H1 (cell line): Measurements from ENCODE around the gene SLC12A7. TPM values are rescaled to one million over a fixed set of nuclear protein-coding genes. Genes with fewer than 3 reads are reported as not detected.

Experiments used
- CTCF ChIA-PET: fragments of 300-600 bp; sonication (Branson Sonifier 250); formaldehyde crosslinking; loops from one replicate; lab custom pipeline; 2021; ENCODE audit not compliant: partially characterized antibody; lab: Charles Lee
- POLR2A ChIA-PET: fragments of 300-600 bp; sonication (Branson Sonifier 250); formaldehyde crosslinking; loops from one replicate; lab custom pipeline; 2021; ENCODE audit warnings: inconsistent platforms; ENCODE audit not compliant: partially characterized antibody; lab: Charles Lee
- DNase-seq, 2 experiments: peaks; one replicate each; pipeline versions ENCODE4 v3.0.0 to v3.0.0-alpha.2; 2010 to 2022; ENCODE audit warnings: low spot score in 2 of 2, low read depth in 1 of 2, mixed read lengths in 1 of 2
- FAIRE-seq: peaks from 2 replicates; lab custom pipeline; 2011; peaks lifted over from hg19 to GRCh38; lab: Jason Lieb, UNC
- H2AFZ ChIP-seq: 2 replicates; pipeline ENCODE4 v1.8.1; 2012; ENCODE audit warnings: low read length, inconsistent platforms
- H2AK5ac ChIP-seq: 2 replicates; pipeline ENCODE4 v1.6.1; 2013; ENCODE audit warnings: low read depth, low read length
- H2BK120ac ChIP-seq: replicated peaks from 2 replicates; pipeline ENCODE3; 2013; ENCODE audit warnings: low read depth, low read length, inconsistent platforms
- H2BK12ac ChIP-seq: 2 replicates; pipeline ENCODE4 v1.6.1; 2013; ENCODE audit warnings: low read depth, low read length
- H2BK15ac ChIP-seq: 2 replicates; pipeline ENCODE4 v1.6.1; 2013; ENCODE audit warnings: low read length
- H2BK20ac ChIP-seq: 2 replicates; pipeline ENCODE4 v1.6.1; 2013; ENCODE audit warnings: low read length
- H2BK5ac ChIP-seq: 2 replicates; pipeline ENCODE4 v1.6.1; 2013; ENCODE audit warnings: low read depth, low read length
- H3K14ac ChIP-seq: 2 replicates; pipeline ENCODE4 v1.6.1; 2013; ENCODE audit warnings: inconsistent platforms; ENCODE audit not compliant: insufficient read length
- H3K18ac ChIP-seq: 2 replicates; pipeline ENCODE4 v1.6.1; 2013; ENCODE audit warnings: low read length; ENCODE audit errors: extremely low read depth
- H3K23ac ChIP-seq: 2 replicates; pipeline ENCODE4 v1.6.1; 2013; ENCODE audit warnings: inconsistent platforms; ENCODE audit not compliant: insufficient read length
- H3K23me2 ChIP-seq: 2 replicates; pipeline ENCODE4 v1.6.1; 2013; ENCODE audit warnings: low read depth, low read length
- H3K27ac ChIP-seq: 2 replicates; pipeline ENCODE4 v1.6.1; 2011; ENCODE audit warnings: low read depth, low read length, inconsistent platforms
- H3K27me3 ChIP-seq, 4 experiments: replicated peaks in 1 of 4; 1 replicate in 1 of 4; 2 replicates in 3 of 4; pipeline versions ENCODE4 v1.6.1 to v1.8.1; 2011 to 2013; ENCODE audit warnings: low read length in 3 of 4, mild to moderate bottlenecking in 3 of 4, inconsistent platforms in 2 of 4, mixed read lengths in 2 of 4, moderate library complexity in 1 of 4; ENCODE audit not compliant: control insufficient read depth in 3 of 4, insufficient read depth in 3 of 4; ENCODE audit errors: extremely low read depth in 1 of 4
- H3K36me3 ChIP-seq, 4 experiments: 2 replicates each; pipeline versions ENCODE4 v1.6.1 to v1.8.1; 2011 to 2013; ENCODE audit warnings: mild to moderate bottlenecking in 4 of 4, low read length in 3 of 4, moderate library complexity in 2 of 4, control low read depth in 1 of 4, inconsistent platforms in 1 of 4; ENCODE audit not compliant: insufficient read depth in 4 of 4, control insufficient read depth in 2 of 4
- H3K4ac ChIP-seq: replicated peaks from 2 replicates; pipeline ENCODE3; 2013; ENCODE audit warnings: low read length, low read depth, mixed read lengths, inconsistent platforms; ENCODE audit not compliant: insufficient read length
- H3K4me1 ChIP-seq, 4 experiments: replicated peaks in 1 of 4; 1 replicate in 1 of 4; 2 replicates in 3 of 4; pipeline versions ENCODE4 v1.6.1 to v1.8.1; 2011 to 2013; ENCODE audit warnings: low read length in 3 of 4, inconsistent platforms in 2 of 4, mixed read lengths in 1 of 4; ENCODE audit not compliant: insufficient read depth in 4 of 4, control insufficient read depth in 3 of 4
- H3K4me2 ChIP-seq, 2 experiments: 2 replicates each; pipeline versions ENCODE4 v1.6.1 to v1.8.1; 2011 to 2013; ENCODE audit warnings: low read depth in 2 of 2, low read length in 2 of 2, control low read depth in 1 of 2, inconsistent platforms in 1 of 2, mild to moderate bottlenecking in 1 of 2; ENCODE audit not compliant: insufficient read depth in 1 of 2
- H3K4me3 ChIP-seq, 4 experiments: fragments of 200-600, 300-600 bp in 1 of 4; sonication (generic), shearing (Covaris generic), sonication (Bioruptor Twin) in 1 of 4; 2 replicates each; pipeline versions ENCODE4 v1.5.1 to v1.8.1; 2011 to 2016; ENCODE audit warnings: low read length in 4 of 4, low read depth in 3 of 4, control low read depth in 2 of 4, inconsistent platforms in 2 of 4, mild to moderate bottlenecking in 2 of 4, mixed read lengths in 1 of 4, moderate library complexity in 1 of 4; ENCODE audit not compliant: insufficient read depth in 2 of 4; ENCODE audit errors: extremely low read depth in 1 of 4
- H3K56ac ChIP-seq: replicated peaks from 2 replicates; pipeline ENCODE3; 2013; ENCODE audit warnings: low read depth, mild to moderate bottlenecking, mixed read lengths, low read length, inconsistent platforms; ENCODE audit not compliant: insufficient read length
- H3K79me1 ChIP-seq: 2 replicates; pipeline ENCODE4 v1.6.1; 2013; ENCODE audit warnings: low read depth, low read length, control low read depth
- H3K79me2 ChIP-seq, 2 experiments: 2 replicates each; pipeline versions ENCODE4 v1.6.1 to v1.8.1; 2012 to 2013; ENCODE audit warnings: low read length in 2 of 2, mild to moderate bottlenecking in 2 of 2, inconsistent platforms in 1 of 2; ENCODE audit not compliant: insufficient read depth in 2 of 2, control insufficient read depth in 1 of 2
- H3K9ac ChIP-seq, 4 experiments: replicated peaks in 1 of 4; 1 replicate in 1 of 4; 2 replicates in 3 of 4; pipeline versions ENCODE4 v1.6.1 to v1.8.1; 2011 to 2013; ENCODE audit warnings: low read depth in 3 of 4, low read length in 3 of 4, control low read depth in 2 of 4, mild to moderate bottlenecking in 2 of 4, moderate library complexity in 2 of 4, inconsistent platforms in 1 of 4; ENCODE audit errors: extremely low read depth in 1 of 4
- H3K9me3 ChIP-seq, 2 experiments: 2 replicates each; pipeline versions ENCODE4 v1.6.1 to v1.8.1; 2012 to 2013; ENCODE audit warnings: mild to moderate bottlenecking in 2 of 2, moderate library complexity in 2 of 2, control low read depth in 1 of 2, inconsistent platforms in 1 of 2, low read depth in 1 of 2, low read length in 1 of 2, mixed read lengths in 1 of 2; ENCODE audit not compliant: insufficient read depth in 2 of 2
- H4K20me1 ChIP-seq, 2 experiments: replicated peaks in 1 of 2; 2 replicates each; pipeline versions ENCODE3 to v1.8.1; 2011 to 2013; ENCODE audit warnings: inconsistent platforms in 2 of 2, low read length in 2 of 2, mild to moderate bottlenecking in 1 of 2; ENCODE audit not compliant: insufficient read depth in 2 of 2, control insufficient read depth in 1 of 2
- H4K5ac ChIP-seq: 2 replicates; pipeline ENCODE4 v1.6.1; 2013; ENCODE audit warnings: low read length, low read depth, mixed read lengths, inconsistent platforms; ENCODE audit not compliant: insufficient read length
- H4K8ac ChIP-seq: 2 replicates; pipeline ENCODE4 v1.8.0; 2013; ENCODE audit warnings: mild to moderate bottlenecking, moderate library complexity, low read length, inconsistent platforms; ENCODE audit not compliant: insufficient read depth; ENCODE audit errors: extremely low read depth
- H4K91ac ChIP-seq: replicated peaks from 2 replicates; pipeline ENCODE3; 2013; ENCODE audit warnings: low read length, mixed read lengths, inconsistent platforms; ENCODE audit not compliant: insufficient read length
- BACH1 ChIP-seq: IDR thresholded peaks from 2 replicates; pipeline ENCODE4 v1.6.1; 2012; ENCODE audit warnings: low read length, improper control_type of control experiment
- CBX8 ChIP-seq: fragments of 300-800, 300-1000 bp; sonication (generic); IDR thresholded peaks from 2 replicates; pipeline ENCODE4 v1.7.1; 2016; ENCODE audit warnings: low read depth, low read length, borderline replicate concordance
- CREB1 ChIP-seq: IDR thresholded peaks from 2 replicates; pipeline ENCODE4 v1.6.1; 2012; ENCODE audit warnings: inconsistent platforms
- EGR1 ChIP-seq: IDR thresholded peaks from 2 replicates; pipeline ENCODE4 v1.6.1; 2011; ENCODE audit warnings: low read depth, low read length, borderline replicate concordance
- EZH2 ChIP-seq: fragments of 200-600 bp; sonication (generic); IDR thresholded peaks from 2 replicates; pipeline ENCODE4 v1.7.1; 2012; ENCODE audit warnings: low read depth, mild to moderate bottlenecking, moderate library complexity, low read length, inconsistent platforms; ENCODE audit not compliant: severe bottlenecking
- POLR2AphosphoS5 ChIP-seq: IDR thresholded peaks from 2 replicates; pipeline ENCODE4 v1.6.1; 2011; ENCODE audit warnings: low read depth, low read length
- SRF ChIP-seq: IDR thresholded peaks from 2 replicates; pipeline ENCODE4 v1.6.1; 2011; ENCODE audit warnings: mild to moderate bottlenecking, low read depth, low read length, moderate library complexity
- WGBS, 2 experiments: shearing (Covaris generic) in 1 of 2; methylation state at CpG; one replicate each; pipeline versions ENCODE4 v1.1.6 to v1.1.7; 2013 to 2015; ENCODE audit warnings: low lambda C conversion rate in 2 of 2, mixed read lengths in 2 of 2, inconsistent platforms in 1 of 2, low coverage in 1 of 2, missing lambda C conversion rate in 1 of 2; ENCODE audit not compliant: insufficient replicate concordance in 2 of 2, insufficient coverage in 1 of 2, insufficient read length in 1 of 2; ENCODE audit errors: extremely low coverage in 1 of 2, missing lambda C conversion rate in 1 of 2; 5-methylcytosine and 5-hydroxymethylcytosine counted together
- polyA plus RNA-seq, 7 experiments: library from polyadenylated mRNA; depleted of rRNA in 3 of 7; stranded (reverse) in 5 of 7; unstranded in 2 of 7; fragments of >200 nt in 5 of 7; fragments of 200-250 nt in 2 of 7; gene quantifications; 1 replicate in 5 of 7; 2 replicates in 1 of 7; 4 replicates in 1 of 7; pipeline versions ENCODE4 v1.2.1 to v1.2.3, GENCODE V29; 2011 to 2013; ENCODE audit warnings: missing spikeins in 2 of 7, mixed read lengths in 2 of 7
- total RNA-seq: library from RNA; stranded (reverse); fragmentation: NEBNext Ultra II Directional; extraction: Animal tissue kit (Norgen Biotek cat#: 25700); gene quantifications from 2 replicates; pipeline ENCODE4 v1.2.1, GENCODE V29; 2021
- TF ChIP-seq, protein P1 (sequence below), 3 experiments: IDR thresholded peaks; 1 replicate in 2 of 3; 2 replicates in 1 of 3; pipeline versions ENCODE4 v1.5.1 to v1.6.1; 2011; ENCODE audit warnings: low read length in 3 of 3, mild to moderate bottlenecking in 3 of 3, inconsistent platforms in 2 of 3, low read depth in 1 of 3, moderate library complexity in 1 of 3; ENCODE audit not compliant: insufficient read depth in 1 of 3; ENCODE audit errors: control extremely low read depth in 1 of 3
- TF ChIP-seq, protein P2 (sequence below): IDR thresholded peaks from 2 replicates; pipeline ENCODE4 v1.6.1; 2011; ENCODE audit warnings: low read depth, mild to moderate bottlenecking, low read length; ENCODE audit not compliant: insufficient read depth

SLC12A7 gene
- total and polyA plus RNA-seq, 2 of the 8 experiments (the other 6 are each of a cell fraction or from before 2014, with no cell fraction given) = 23.5 to 39.7 TPM

DNA sequence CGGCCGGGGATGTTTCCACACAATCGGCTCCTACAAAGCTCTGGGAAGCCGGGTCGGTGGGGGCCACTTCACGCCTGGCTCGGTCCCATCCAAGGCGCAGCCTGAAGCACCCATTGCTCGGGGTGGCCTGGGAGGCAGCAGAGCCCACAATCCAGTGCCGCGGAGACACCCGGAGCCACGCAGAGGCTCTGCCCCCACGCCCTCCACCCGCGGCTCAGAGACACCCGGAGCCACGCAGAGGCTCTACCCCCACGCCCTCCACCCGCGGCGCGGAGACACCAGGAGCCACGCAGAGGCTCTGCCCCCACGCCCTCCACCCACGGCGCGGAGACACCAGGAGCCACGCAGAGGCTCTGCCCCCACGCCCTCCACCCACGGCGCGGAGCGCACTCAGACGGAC is 31.9 kb downstream of the SLC12A7 start:
- ChIA-PET POLR2A (interaction anchor here (0.9 kb wide), 1 partner anchor 44 kb away, joined by 3 read pairs; no protein-coding TSS in a partner anchor), CTCF (interaction anchor here (1.5 kb wide), 1 partner anchor 88 kb away, joined by 5 read pairs; no protein-coding TSS in a partner anchor)
- H2BK5ac ChIP-seq = no peak overlapping the region
- H2BK12ac ChIP-seq = no peak overlapping the region
- H3K9me3 ChIP-seq = no peaks in the 10 kb centered on the region
- H4K5ac ChIP-seq = no peak overlapping the region
- H2BK120ac ChIP-seq = no peak overlapping the region
- no peak overlapping the region for H4K8ac ChIP-seq
- H3K18ac ChIP-seq = no peak overlapping the region
- H3K9ac ChIP-seq = no peak overlapping the region
- no peak overlapping the region for H4K91ac ChIP-seq
- H3K4me2 ChIP-seq = no peak overlapping the region
- FAIRE-seq (no peak), DNase-seq (no peak)
- no peak overlapping the region for H3K23ac ChIP-seq
- H3K4me3 ChIP-seq = no peak overlapping the region
- no peaks in the 10 kb centered on the region for H3K79me2 ChIP-seq
- peaks cover 3% of the 10 kb centered on the region; the same call in 1 of the 2 replicates for H3K79me1 ChIP-seq
- H3K23me2 ChIP-seq = no peaks in the 10 kb centered on the region
- no peaks in the 10 kb centered on the region for H3K4me1 ChIP-seq
- H3K27me3 ChIP-seq = no peaks in the 10 kb centered on the region
- H3K56ac ChIP-seq = no peak overlapping the region
- no peak overlapping the region for H3K14ac ChIP-seq
- H3K36me3 ChIP-seq = peaks cover 5 to 61% (median 13%) of the 10 kb centered on the region in 4 experiments; a peak in 4 of 8 replicates
- no peak overlapping the region for H3K4ac ChIP-seq
- WGBS, 2 experiments = 87% methylated on average over 25 of the region's 35 CpGs; no CpG with 5 or more reads in 1 of the 2 experiments
- no peak overlapping the region for H2BK15ac ChIP-seq
- H2AFZ ChIP-seq = no peak overlapping the region
- H4K20me1 ChIP-seq = peaks cover 0 to 7% of the 10 kb centered on the region in 2 experiments
- H2AK5ac ChIP-seq = no peak overlapping the region
- H2BK20ac ChIP-seq = no peak overlapping the region
- no peak overlapping the region for H3K27ac ChIP-seq
- TF ChIP-seq EGR1 (no peak), POLR2AphosphoS5 (no peak), CREB1 (no peak), CBX8 (no peak), BACH1 (no peak), SRF (no peak), EZH2 (no peak)
- TF ChIP-seq, protein P1, sequence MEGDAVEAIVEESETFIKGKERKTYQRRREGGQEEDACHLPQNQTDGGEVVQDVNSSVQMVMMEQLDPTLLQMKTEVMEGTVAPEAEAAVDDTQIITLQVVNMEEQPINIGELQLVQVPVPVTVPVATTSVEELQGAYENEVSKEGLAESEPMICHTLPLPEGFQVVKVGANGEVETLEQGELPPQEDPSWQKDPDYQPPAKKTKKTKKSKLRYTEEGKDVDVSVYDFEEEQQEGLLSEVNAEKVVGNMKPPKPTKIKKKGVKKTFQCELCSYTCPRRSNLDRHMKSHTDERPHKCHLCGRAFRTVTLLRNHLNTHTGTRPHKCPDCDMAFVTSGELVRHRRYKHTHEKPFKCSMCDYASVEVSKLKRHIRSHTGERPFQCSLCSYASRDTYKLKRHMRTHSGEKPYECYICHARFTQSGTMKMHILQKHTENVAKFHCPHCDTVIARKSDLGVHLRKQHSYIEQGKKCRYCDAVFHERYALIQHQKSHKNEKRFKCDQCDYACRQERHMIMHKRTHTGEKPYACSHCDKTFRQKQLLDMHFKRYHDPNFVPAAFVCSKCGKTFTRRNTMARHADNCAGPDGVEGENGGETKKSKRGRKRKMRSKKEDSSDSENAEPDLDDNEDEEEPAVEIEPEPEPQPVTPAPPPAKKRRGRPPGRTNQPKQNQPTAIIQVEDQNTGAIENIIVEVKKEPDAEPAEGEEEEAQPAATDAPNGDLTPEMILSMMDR (IDR thresholded peaks at IDR 0.05; ENCODE audit: control extremely low read depth in 1 of 3, insufficient read depth in 1 of 3, low read depth in 1 of 3, low read length in 3 of 3) = no peak
- TF ChIP-seq, protein P2, sequence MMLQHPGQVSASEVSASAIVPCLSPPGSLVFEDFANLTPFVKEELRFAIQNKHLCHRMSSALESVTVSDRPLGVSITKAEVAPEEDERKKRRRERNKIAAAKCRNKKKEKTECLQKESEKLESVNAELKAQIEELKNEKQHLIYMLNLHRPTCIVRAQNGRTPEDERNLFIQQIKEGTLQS = no peak
